GM19324 (cell line): ENCODE measurements around the gene STOX2.
"Not testable (repeated sequence)": the region's sequence is repeated elsewhere in the genome, so short reads cannot be mapped to it uniquely, and the experiment has no call there.

Experiments used
- ATAC-seq: cut with Tn5 transposase; IDR thresholded peaks from one replicate; pipeline ENCODE4 v1.9.1; 2021; ENCODE audit warnings: mild to moderate bottlenecking, moderate library complexity; ENCODE audit not compliant: unreplicated experiment, low FRiP score

The STOX2 gene

GRCh38 chr4:184016759-184017668 is 111.9 kb downstream of the STOX2 start:
- ATAC-seq: no peak

DNA sequence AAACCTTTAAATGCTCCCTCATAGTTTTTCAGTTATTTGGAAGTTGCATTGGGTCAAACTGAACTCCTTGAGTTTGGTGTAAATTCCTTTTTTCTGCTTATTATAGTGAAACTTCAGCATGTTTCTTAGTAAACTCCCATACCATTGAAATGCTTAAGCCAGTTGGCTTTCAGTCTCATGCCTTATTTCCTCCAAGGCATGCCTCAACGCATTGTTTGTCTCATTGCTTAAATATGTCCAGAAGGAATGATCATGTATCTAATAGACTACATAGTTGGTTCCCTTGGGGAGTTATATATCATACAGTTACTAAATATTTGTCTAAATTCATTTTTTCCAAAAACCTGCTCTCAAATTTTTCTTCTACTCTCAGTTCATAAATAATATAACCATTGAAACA is 114.0 kb downstream of the STOX2 start:
- ATAC-seq: no peak

- ATAC-seq: no peak
Observed at GRCh38 chr4:184019667-184020623, 114.8 kb downstream of the STOX2 start.

GRCh38 chr4:184021389-184021788 is 116.3 kb downstream of the STOX2 start:
- no peak for ATAC-seq

DNA sequence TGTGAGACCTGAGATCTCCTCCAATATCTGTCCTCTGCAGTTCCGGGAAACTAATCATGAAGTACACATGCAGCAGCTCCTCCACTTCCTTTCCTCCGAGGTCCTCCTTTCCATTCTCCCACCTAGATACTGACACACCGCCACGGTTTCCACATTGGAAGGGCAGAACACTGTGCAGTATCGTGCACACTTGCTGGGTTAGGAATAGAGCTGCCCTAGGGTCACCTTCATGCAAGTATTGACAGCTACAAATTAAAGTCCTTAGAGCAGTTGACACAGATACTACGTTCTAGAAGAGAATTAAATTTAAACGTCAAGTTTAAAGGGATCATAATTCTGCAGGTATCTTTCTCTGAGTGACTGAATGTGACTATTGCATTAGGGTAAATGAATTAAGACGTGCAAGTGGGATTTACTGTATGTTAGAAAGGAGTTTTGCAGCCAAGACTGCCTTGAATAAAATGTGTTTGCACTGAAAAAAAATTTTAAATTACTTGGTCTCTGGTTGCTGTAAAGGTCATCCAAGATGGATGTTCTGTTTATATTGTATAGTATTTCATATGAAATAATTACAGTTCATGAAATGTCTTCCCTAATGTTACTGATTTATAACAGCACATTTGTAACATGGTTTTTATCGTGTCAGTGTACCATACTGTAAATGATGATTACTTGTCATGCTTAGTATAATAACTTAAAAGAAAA is 117.7 kb downstream of the STOX2 start:
- no peak for ATAC-seq

- no peak for ATAC-seq
Observed at GRCh38 chr4:184024637-184025036, 119.5 kb downstream of the STOX2 start.

GRCh38 chr4:184028561-184029374 is 123.7 kb downstream of the STOX2 start:
- ATAC-seq: no peak

DNA sequence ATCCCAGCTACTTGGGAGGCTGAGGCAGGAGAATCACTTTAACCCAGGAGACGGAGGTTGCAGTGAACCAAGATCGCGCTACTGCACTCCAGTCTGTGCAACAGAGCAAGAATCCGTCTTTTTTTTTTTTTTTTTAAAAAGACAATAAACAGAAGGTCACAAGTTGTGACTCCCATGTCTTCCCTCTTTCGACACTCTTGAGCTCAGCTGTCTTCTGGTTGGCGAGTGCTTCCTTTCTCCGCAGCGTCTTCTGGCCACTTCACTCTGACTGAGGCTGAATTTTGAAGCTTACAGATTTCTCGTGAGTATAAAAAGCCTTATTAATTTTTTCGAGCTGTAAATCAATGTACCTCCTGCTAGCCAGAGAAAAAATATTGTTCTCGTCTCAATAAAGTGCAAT is 124.9 kb downstream of the STOX2 start:
- no peak for ATAC-seq

DNA sequence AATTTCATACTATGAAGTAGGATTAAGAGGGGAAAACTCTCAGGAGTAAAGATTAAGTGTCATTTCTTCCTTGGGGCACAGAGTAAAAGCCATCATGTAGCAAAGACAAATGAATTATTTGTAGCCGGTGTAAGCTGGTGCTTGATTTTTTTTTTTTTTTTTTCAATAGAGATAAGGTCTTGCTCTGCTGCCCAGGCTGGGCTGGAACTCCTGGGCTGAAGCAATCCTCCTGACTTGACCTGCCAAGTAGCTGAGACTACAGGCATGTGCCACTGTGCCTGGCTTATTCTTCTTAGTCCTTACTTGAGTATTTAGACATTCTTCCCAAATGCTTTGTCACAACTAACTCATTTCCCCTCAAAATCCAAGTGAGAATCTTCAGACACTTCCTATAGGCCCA is 125.7 kb downstream of the STOX2 start:
- ATAC-seq: no peak

DNA sequence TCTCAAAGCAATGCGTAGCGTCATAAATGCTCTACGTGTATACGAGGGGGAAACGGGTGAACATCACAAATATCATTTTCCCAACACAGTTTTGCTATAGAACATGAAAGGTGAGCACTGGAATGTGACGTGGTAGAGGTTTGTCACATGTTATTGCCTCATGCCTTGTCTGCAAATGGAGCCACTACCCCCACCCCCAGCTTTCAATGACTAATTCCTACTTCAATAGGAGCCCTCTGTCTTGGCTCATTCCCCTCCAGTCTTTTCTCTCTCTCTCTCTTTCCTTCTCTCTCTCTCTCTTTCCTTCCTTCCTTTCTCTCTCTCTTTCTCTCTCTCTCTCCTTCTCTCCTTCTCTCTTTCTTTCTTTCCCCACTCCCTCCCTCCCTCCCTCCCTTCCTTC is 127.0 kb downstream of the STOX2 start:
- no peak for ATAC-seq

DNA sequence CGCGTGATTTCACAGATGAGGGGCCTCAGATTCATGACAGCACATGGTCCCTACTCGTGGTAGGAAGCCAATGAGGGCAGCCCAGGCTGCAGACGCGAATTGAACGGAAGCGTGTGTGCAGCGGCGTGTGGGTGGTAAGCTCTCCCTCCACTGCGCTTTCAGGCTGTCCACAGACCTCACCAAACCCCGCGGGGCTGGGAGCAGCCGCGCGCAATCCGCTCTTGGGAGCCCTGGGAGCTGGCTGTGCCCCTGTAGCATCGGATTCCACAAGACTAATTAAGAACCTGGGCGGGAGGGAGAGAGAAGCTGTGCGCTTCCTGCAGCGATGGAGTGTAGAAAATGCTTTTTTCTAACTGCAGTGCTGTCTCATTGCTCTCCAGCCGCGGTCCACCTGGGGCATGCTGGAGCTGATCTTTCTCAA is 134.9 kb downstream of the STOX2 start:
- no peak for ATAC-seq

- no peak for ATAC-seq
Observed at GRCh38 chr4:184041156-184041555, 136.0 kb downstream of the STOX2 start.

DNA sequence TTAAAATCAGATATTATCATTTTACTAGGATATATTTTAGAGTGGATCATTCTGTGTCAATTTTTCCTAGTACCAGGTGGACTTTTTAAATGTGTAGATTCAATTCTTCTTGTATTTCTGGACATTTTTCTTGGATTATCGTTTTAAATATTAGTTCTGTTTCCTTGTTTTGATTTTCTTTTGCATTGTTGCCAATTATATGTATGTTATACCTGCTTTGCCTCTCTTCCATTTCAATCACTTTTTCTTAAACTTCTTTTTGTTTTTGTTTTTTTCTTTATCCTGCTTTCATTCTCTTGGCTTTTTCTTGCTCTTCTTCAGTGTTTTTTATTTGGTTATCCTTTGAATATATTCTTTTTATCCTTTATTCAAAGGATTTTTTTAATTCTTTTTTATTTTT is 141.0 kb downstream of the STOX2 start:
- no peak for ATAC-seq

- ATAC-seq: not testable (repeated sequence)
Observed at GRCh38 chr4:184051262-184051661, 146.2 kb downstream of the STOX2 start.

DNA sequence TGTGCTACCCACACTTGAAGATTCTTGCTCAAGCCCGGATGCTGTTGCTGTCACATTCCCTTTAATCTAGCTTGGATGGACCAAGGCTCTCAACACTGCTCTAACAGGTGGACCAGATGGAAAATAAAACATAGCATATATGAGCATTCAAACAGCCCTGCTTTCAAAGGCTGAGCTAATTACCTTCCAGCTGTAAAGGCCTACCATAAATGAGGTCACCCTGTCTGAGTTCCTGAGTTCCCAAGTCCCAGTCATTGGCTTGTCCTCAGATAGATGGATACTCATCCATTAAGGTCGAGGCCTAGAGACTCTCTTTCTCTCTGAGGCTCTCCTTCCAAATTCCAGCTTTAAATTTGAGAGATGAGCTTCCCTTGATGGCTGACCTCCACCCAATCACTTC is 147.5 kb downstream of the STOX2 start:
- no peak for ATAC-seq

GRCh38 chr4:184053434-184053833 is 148.3 kb downstream of the STOX2 start:
- ATAC-seq: no peak

- no peak for ATAC-seq
Observed at GRCh38 chr4:184056877-184057276, 151.8 kb downstream of the STOX2 start.

DNA sequence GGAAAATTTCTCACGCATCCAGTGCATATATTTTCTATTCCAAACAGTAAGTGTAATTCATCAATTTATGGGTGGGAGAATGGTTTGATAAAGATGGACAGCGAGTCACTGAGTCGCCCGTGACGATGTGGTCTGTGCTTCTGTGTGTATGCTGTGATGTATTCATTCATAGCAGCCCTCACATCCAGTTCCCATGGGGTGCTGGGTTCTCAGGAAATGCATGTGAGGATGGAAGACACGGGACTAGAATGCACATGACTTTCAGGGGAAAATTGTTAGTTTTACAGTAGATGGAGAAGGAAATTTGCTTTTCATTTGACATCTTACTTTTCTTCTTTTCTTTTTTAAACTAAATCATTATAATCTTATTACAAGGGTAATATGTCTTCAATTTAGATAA is 152.9 kb downstream of the STOX2 start:
- ATAC-seq: no peak

DNA sequence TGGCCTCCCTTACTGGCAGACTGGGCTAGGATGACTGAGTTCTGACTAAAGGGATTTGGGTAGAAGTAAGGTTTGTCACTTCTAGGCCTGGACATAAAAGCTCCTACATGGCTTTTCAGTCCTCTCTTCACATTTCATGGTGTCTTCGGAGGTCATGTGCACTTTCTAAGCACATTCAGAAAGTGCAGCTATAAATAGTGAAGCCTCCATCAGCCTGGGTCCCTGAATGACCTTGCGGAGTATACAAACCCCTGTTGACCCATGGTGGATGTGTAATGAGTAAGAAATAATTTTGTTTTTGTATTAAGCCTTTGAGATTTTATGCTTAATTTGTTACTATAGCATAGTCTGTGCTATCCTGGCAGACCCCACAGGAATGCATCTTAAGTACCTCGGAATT is 154.0 kb downstream of the STOX2 start:
- ATAC-seq: no peak

- no peak for ATAC-seq
Observed at GRCh38 chr4:184061582-184061981, 156.5 kb downstream of the STOX2 start.
